CD4-positive, CD25-positive, alpha-beta regulatory T cell (primary cell): ENCODE measurements around the gene ARPC1A. TPM values are rescaled to one million over a fixed set of nuclear protein-coding genes. Genes with fewer than 3 reads are reported as not detected.

ENCODE experiments used
- ATAC-seq, 2 donors: fragments of 150-1000 bp; cut with Tn5 transposase; one replicate each; pipeline ENCODE4 v1.10.0; 2021; ENCODE audit warnings: low read depth in 2 of 2, moderate number of reproducible peaks in 2 of 2, moderate library complexity in 1 of 2
- DNase-seq, 3 donors: peaks; one replicate each; pipeline versions ENCODE4 v3.0.0 to v3.0.0-alpha.2; 2012 to 2022; ENCODE audit warnings: mixed read lengths in 1 of 3
- H3K27ac ChIP-seq: one replicate; pipeline ENCODE4 v1.7.0; 2013; ENCODE audit warnings: mild to moderate bottlenecking, low read length; ENCODE audit not compliant: insufficient read depth, poor library complexity, severe bottlenecking
- H3K27me3 ChIP-seq: one replicate; pipeline ENCODE4 v1.7.0; 2013; ENCODE audit warnings: low read length; ENCODE audit not compliant: control insufficient read depth, insufficient read depth
- H3K36me3 ChIP-seq: one replicate; pipeline ENCODE4 v1.7.0; 2013; ENCODE audit warnings: mild to moderate bottlenecking, low read length, moderate library complexity; ENCODE audit not compliant: control insufficient read depth, insufficient read depth
- H3K4me1 ChIP-seq: 2 replicates; pipeline ENCODE4 v1.7.0; 2013; ENCODE audit warnings: mild to moderate bottlenecking, low read length; ENCODE audit not compliant: insufficient read depth, control insufficient read depth, poor library complexity, severe bottlenecking
- H3K4me3 ChIP-seq: one replicate; pipeline ENCODE4 v1.7.0; 2013; ENCODE audit warnings: low read depth, mild to moderate bottlenecking, low read length, moderate library complexity
- H3K9me3 ChIP-seq, 2 experiments: 1 replicate in 1 of 2; 2 replicates in 1 of 2; pipeline ENCODE4 v1.7.0; 2013; ENCODE audit warnings: low read length in 2 of 2, mild to moderate bottlenecking in 1 of 2, moderate library complexity in 1 of 2; ENCODE audit not compliant: control insufficient read depth in 2 of 2
- H3K27ac Mint-ChIP-seq, 3 donors: one replicate each; pipeline ENCODE4 v1.8.0; 2020 to 2022; ENCODE audit warnings: mild to moderate bottlenecking in 3 of 3, mixed read lengths in 3 of 3, moderate library complexity in 2 of 3
- H3K27me3 Mint-ChIP-seq: one replicate; pipeline ENCODE4 v1.8.0; 2022; ENCODE audit warnings: mild to moderate bottlenecking, mixed read lengths
- H3K36me3 Mint-ChIP-seq: one replicate; pipeline ENCODE4 v1.8.0; 2020; ENCODE audit warnings: mixed read lengths
- H3K4me1 Mint-ChIP-seq, 4 donors: one replicate each; pipeline ENCODE4 v1.8.0; 2020 to 2022; ENCODE audit warnings: mixed read lengths in 4 of 4, mild to moderate bottlenecking in 1 of 4
- H3K4me3 Mint-ChIP-seq, 4 donors: one replicate each; pipeline ENCODE4 v1.8.0; 2020 to 2022; ENCODE audit warnings: mild to moderate bottlenecking in 4 of 4, mixed read lengths in 4 of 4, moderate library complexity in 3 of 4
- H3K9me3 Mint-ChIP-seq, 7 donors: one replicate each; pipeline ENCODE4 v1.8.0; 2020 to 2022; ENCODE audit warnings: mixed read lengths in 7 of 7, mild to moderate bottlenecking in 3 of 7, moderate library complexity in 2 of 7
- polyA plus RNA-seq, 4 donors: library from polyadenylated mRNA; unstranded; fragments of 300-500 nt; fragmentation: Illumina TruSeq; gene quantifications; one replicate each; pipeline ENCODE4 v1.2.3, GENCODE V29; 2021
- total RNA-seq: library from RNA; stranded (reverse); gene quantifications from one replicate; pipeline ENCODE4 v1.2.3, GENCODE V29; 2022

Gene ARPC1A
- total and polyA plus RNA-seq, 5 donors from 2014 or later, result 42.5 to 79.0 (median 75.4) TPM

DNA sequence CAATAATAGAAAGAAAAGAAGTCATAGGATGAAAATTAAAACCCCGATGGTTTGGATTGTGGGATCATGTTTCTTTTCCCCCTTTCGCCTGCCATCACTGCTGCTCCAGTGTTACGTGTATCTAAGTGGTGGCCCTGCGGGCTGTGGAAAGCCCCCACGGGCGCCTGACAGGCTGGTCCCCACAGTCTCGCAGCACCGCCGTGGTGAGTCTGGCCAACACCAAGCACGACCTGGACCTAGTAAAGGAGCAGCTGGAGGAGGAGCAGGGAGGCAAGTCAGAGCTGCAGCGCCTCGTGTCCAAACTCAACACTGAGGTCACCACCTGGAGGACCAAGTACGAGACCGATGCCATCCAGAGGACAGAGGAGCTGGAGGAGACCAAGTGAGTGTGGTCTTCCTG is 33.6 kb upstream of the ARPC1A start:
- Mint-ChIP-seq H3K27ac (no peak overlapping the region), H3K4me3 (no peak overlapping the region), H3K27me3 (no peaks in the 10 kb centered on the region), H3K4me1 (no peaks in the 10 kb centered on the region), H3K36me3 (no peaks in the 10 kb centered on the region), H3K9me3 (no peaks in the 10 kb centered on the region)
- Histone ChIP-seq H3K4me3 (no peak overlapping the region), H3K36me3 (no peaks in the 10 kb centered on the region), H3K9me3 (no peaks in the 10 kb centered on the region), H3K27ac (no peak overlapping the region), H3K4me1 (no peaks in the 10 kb centered on the region), H3K27me3 (no peaks in the 10 kb centered on the region)
- ATAC-seq (no peak), DNase-seq (no peak)

GRCh38 chr7:99293167-99293566 is 32.5 kb upstream of the ARPC1A start:
- H3K27ac Mint-ChIP-seq, result peak overlapping the region in 1 of 3 donors; percentile 18
- ATAC-seq, result no peak

GRCh38 chr7:99293650-99294049 is 32.0 kb upstream of the ARPC1A start:
- Mint-ChIP-seq H3K27me3 (no peaks in the 10 kb centered on the region), H3K9me3 (no peaks in the 10 kb centered on the region), H3K36me3 (no peaks in the 10 kb centered on the region), H3K27ac (peak overlapping the region in 1 of 3 donors; percentile 18), H3K4me3 (no peak overlapping the region), H3K4me1 (no peaks in the 10 kb centered on the region)
- no peak for ATAC-seq
- H3K27ac ChIP-seq, result no peak overlapping the region
- H3K27me3 ChIP-seq, result no peaks in the 10 kb centered on the region
- H3K4me1 ChIP-seq, result no peaks in the 10 kb centered on the region
- no peaks in the 10 kb centered on the region for H3K36me3 ChIP-seq
- H3K9me3 ChIP-seq, result no peaks in the 10 kb centered on the region
- no peak for DNase-seq
- no peak overlapping the region for H3K4me3 ChIP-seq

More at GRCh38 chr7:99293167-99293566, 32.5 kb upstream of the ARPC1A start:
- Histone ChIP-seq H3K9me3 (no peaks in the 10 kb centered on the region), H3K4me1 (no peaks in the 10 kb centered on the region), H3K27me3 (no peaks in the 10 kb centered on the region), H3K4me3 (no peak overlapping the region), H3K36me3 (no peaks in the 10 kb centered on the region), H3K27ac (no peak overlapping the region)
- no peak for DNase-seq
- H3K9me3 Mint-ChIP-seq, result no peaks in the 10 kb centered on the region
- no peaks in the 10 kb centered on the region for H3K36me3 Mint-ChIP-seq
- no peaks in the 10 kb centered on the region for H3K4me1 Mint-ChIP-seq
- no peak overlapping the region for H3K4me3 Mint-ChIP-seq
- H3K27me3 Mint-ChIP-seq, result no peaks in the 10 kb centered on the region

DNA sequence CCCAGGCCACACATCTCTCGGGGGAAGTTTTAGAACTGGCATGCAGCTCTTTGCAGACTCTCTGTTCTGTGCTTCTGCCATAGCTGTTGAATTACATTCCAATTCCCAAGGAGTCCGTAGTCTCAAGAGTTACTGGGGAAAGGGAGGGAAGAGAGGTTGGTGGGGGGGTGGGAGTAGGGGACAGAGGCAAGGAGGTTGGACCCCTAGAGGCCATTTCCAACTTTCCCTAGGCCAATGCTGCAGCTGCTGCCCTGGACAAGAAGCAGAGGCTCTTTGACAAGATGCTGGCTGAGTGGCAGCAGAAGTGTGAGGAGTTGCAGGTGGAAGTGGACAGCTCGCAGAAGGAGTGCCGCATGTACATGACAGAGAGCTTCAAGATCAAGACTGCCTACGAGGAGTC is 29.2 kb upstream of the ARPC1A start:
- Mint-ChIP-seq H3K9me3 (no peaks in the 10 kb centered on the region), H3K27me3 (no peaks in the 10 kb centered on the region), H3K27ac (no peak overlapping the region), H3K4me1 (no peaks in the 10 kb centered on the region), H3K36me3 (no peaks in the 10 kb centered on the region), H3K4me3 (no peak overlapping the region)
- H3K9me3 ChIP-seq, result no peaks in the 10 kb centered on the region
- no peaks in the 10 kb centered on the region for H3K4me1 ChIP-seq
- no peak overlapping the region for H3K4me3 ChIP-seq
- no peak overlapping the region for H3K27ac ChIP-seq
- H3K27me3 ChIP-seq, result no peaks in the 10 kb centered on the region
- H3K36me3 ChIP-seq, result no peaks in the 10 kb centered on the region
- DNase-seq, result no peak
- ATAC-seq, result no peak

DNA sequence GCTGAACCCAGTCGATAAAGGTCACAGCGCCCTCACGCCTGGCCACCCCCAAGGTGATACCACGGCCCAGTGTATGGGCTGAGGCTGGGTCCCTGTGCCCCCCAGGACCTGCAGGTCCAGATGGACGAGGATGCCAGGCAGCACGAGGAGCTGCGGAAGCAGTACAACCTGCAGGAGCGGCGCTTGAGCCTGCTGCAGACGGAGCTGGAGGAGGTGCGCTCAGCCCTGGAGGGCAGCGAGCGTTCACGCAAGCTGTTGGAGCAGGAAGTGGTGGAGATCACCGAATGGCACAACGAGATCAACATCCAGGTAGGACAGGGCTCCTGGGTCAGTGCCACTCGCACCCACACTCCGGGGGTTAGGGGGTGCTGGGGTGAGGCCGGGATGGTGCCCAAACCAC is 24.2 kb upstream of the ARPC1A start:
- no peak overlapping the region for H3K27ac ChIP-seq
- no peak overlapping the region for H3K4me3 ChIP-seq
- ATAC-seq (no peak), DNase-seq (no peak)
- no peaks in the 10 kb centered on the region for H3K9me3 ChIP-seq
- H3K4me1 ChIP-seq, result no peaks in the 10 kb centered on the region
- Mint-ChIP-seq H3K27ac (no peak overlapping the region), H3K27me3 (no peaks in the 10 kb centered on the region), H3K9me3 (peaks cover 0 to 1% (median 0%) of the 10 kb centered on the region in 7 donors), H3K4me3 (no peak overlapping the region), H3K36me3 (no peaks in the 10 kb centered on the region), H3K4me1 (no peaks in the 10 kb centered on the region)
- no peaks in the 10 kb centered on the region for H3K27me3 ChIP-seq
- no peaks in the 10 kb centered on the region for H3K36me3 ChIP-seq

DNA sequence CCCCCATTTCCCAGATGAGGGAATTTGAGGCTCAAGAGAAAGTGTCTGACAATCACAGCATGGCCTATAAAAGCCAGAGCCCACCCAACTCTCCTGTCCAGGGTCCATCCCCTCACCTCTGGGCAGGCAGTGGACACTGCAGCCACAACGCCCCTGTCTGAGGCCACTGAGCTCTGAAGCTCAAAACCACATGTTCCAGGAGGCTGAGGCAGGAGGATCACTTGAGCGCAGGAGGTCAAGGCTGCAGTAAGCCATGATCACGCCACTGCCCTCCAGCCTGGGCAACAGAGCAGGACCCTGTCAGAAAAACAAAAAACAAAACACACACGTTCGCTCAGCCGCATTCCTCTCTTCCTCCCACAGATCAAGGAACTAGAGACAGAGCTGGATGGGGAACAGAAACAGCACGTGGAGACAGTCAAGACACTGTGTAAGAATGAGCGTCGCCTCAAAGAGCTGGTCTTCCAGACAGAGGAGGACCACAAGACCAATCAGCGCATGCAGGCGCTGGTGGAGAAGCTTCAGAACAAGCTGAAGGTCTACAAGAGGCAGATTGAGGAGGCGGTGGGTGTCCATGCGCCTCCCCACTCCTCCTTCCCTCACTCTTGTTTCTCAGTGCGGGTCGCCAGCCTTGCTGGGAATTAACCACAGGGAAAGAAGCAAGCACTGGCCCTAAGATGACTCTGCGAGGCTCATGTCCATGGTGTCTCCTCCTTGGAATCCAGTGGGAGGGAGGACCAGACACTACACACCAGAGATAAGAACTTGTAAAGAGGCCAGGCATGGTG is 20.0 kb upstream of the ARPC1A start:
- no peaks in the 10 kb centered on the region for H3K36me3 Mint-ChIP-seq
- no peaks in the 10 kb centered on the region for H3K4me1 Mint-ChIP-seq
- Histone ChIP-seq H3K9me3 (no peaks in the 10 kb centered on the region), H3K4me3 (no peak overlapping the region), H3K4me1 (no peaks in the 10 kb centered on the region), H3K27me3 (no peaks in the 10 kb centered on the region), H3K27ac (no peak overlapping the region), H3K36me3 (no peaks in the 10 kb centered on the region)
- no peak for ATAC-seq
- H3K27me3 Mint-ChIP-seq, result no peaks in the 10 kb centered on the region
- DNase-seq, result no peak
- H3K4me3 Mint-ChIP-seq, result no peak overlapping the region
- H3K27ac Mint-ChIP-seq, result peak overlapping the region in 1 of 3 donors; percentile 7
- peaks cover 0 to 1% (median 0%) of the 10 kb centered on the region in 7 donors for H3K9me3 Mint-ChIP-seq

GRCh38 chr7:99308461-99309074 is 17.1 kb upstream of the ARPC1A start:
- no peaks in the 10 kb centered on the region for H3K36me3 Mint-ChIP-seq
- peaks cover 0 to 2% (median 0%) of the 10 kb centered on the region in 7 donors for H3K9me3 Mint-ChIP-seq
- Histone ChIP-seq H3K9me3 (no peaks in the 10 kb centered on the region), H3K27me3 (no peaks in the 10 kb centered on the region), H3K4me1 (no peaks in the 10 kb centered on the region), H3K4me3 (no peak overlapping the region), H3K27ac (no peak overlapping the region), H3K36me3 (no peaks in the 10 kb centered on the region)
- H3K4me1 Mint-ChIP-seq, result peaks cover 0 to 5% (median 0%) of the 10 kb centered on the region in 4 donors
- H3K27ac Mint-ChIP-seq, result no peak overlapping the region
- ATAC-seq (no peak), DNase-seq (no peak)
- no peak overlapping the region for H3K4me3 Mint-ChIP-seq
- peaks cover 12% of the 10 kb centered on the region for H3K27me3 Mint-ChIP-seq

GRCh38 chr7:99309111-99309510 is 16.6 kb upstream of the ARPC1A start:
- Mint-ChIP-seq H3K9me3 (peaks cover 0 to 2% (median 0%) of the 10 kb centered on the region in 7 donors), H3K4me3 (no peak overlapping the region), H3K36me3 (no peaks in the 10 kb centered on the region), H3K27me3 (peaks cover 12% of the 10 kb centered on the region), H3K27ac (no peak overlapping the region), H3K4me1 (peaks cover 0 to 6% (median 2%) of the 10 kb centered on the region in 4 donors)
- Histone ChIP-seq H3K27ac (no peak overlapping the region), H3K36me3 (no peaks in the 10 kb centered on the region), H3K4me3 (no peak overlapping the region), H3K27me3 (no peaks in the 10 kb centered on the region), H3K9me3 (no peaks in the 10 kb centered on the region), H3K4me1 (no peaks in the 10 kb centered on the region)
- no peak for ATAC-seq
- no peak for DNase-seq
